HG02938 (cell line): ENCODE measurements around the gene RHBDD1.
"Not testable (repeated sequence)": the region's sequence is repeated elsewhere in the genome, so short reads cannot be mapped to it uniquely, and the experiment has no call there.

Source experiments
- ATAC-seq: cut with Tn5 transposase; IDR thresholded peaks from one replicate; pipeline ENCODE4 v1.9.1; 2021; ENCODE audit warnings: mild to moderate bottlenecking, moderate library complexity; ENCODE audit not compliant: unreplicated experiment

Gene RHBDD1

GRCh38 chr2:226839951-226840350 lies 4.1 kb downstream of the RHBDD1 start:
- no peak for ATAC-seq

GRCh38 chr2:226843001-226843400 lies 7.1 kb downstream of the RHBDD1 start:
- ATAC-seq = not testable (repeated sequence)

- ATAC-seq = peak; percentile 59
These were observed 9.7 kb downstream of the RHBDD1 start for GRCh38 chr2:226845386-226846116.

GRCh38 chr2:226847090-226847489 lies 11.2 kb downstream of the RHBDD1 start:
- ATAC-seq = no peak

GRCh38 chr2:226847511-226847910 lies 11.7 kb downstream of the RHBDD1 start:
- no peak for ATAC-seq

GRCh38 chr2:226849349-226849748 lies 13.5 kb downstream of the RHBDD1 start:
- no peak for ATAC-seq

- ATAC-seq = no peak
These were observed 14.2 kb downstream of the RHBDD1 start for GRCh38 chr2:226850024-226850423.

GRCh38 chr2:226855787-226856186 lies 19.9 kb downstream of the RHBDD1 start:
- ATAC-seq = no peak

GRCh38 chr2:226860087-226860486 lies 24.2 kb downstream of the RHBDD1 start:
- peak; percentile 57 for ATAC-seq

- ATAC-seq = peak; percentile 59
These were observed 26.8 kb downstream of the RHBDD1 start for GRCh38 chr2:226862623-226863022.

GRCh38 chr2:226865273-226865672 lies 29.4 kb downstream of the RHBDD1 start:
- no peak for ATAC-seq

- ATAC-seq = no peak
These were observed 29.9 kb downstream of the RHBDD1 start for GRCh38 chr2:226865710-226866109.

GRCh38 chr2:226868331-226869162 lies 32.7 kb downstream of the RHBDD1 start:
- ATAC-seq = no peak

- ATAC-seq = no peak
These were observed 33.5 kb downstream of the RHBDD1 start for GRCh38 chr2:226869371-226869770.

GRCh38 chr2:226873051-226873620 lies 37.3 kb downstream of the RHBDD1 start:
- ATAC-seq = peak; percentile 67

GRCh38 chr2:226873826-226874225 lies 38.0 kb downstream of the RHBDD1 start:
- peak; percentile 8 for ATAC-seq

GRCh38 chr2:226874749-226875148 lies 38.9 kb downstream of the RHBDD1 start:
- no peak for ATAC-seq

- ATAC-seq = peak; percentile 67
These were observed 39.8 kb downstream of the RHBDD1 start for GRCh38 chr2:226875438-226876225.

- no peak for ATAC-seq
These were observed 41.6 kb downstream of the RHBDD1 start for GRCh38 chr2:226877491-226877890.

- no peak for ATAC-seq
These were observed 45.4 kb downstream of the RHBDD1 start for GRCh38 chr2:226881287-226881686.

GRCh38 chr2:226882606-226883005 lies 46.8 kb downstream of the RHBDD1 start:
- ATAC-seq = no peak
